HG03045 (cell line): ENCODE measurements around the gene LMNB1.
A peak's percentile ranks its signal among the peaks of the same experiment; 100 is the strongest.
"Not testable (repeated sequence)": the region's sequence is repeated elsewhere in the genome, so short reads cannot be mapped to it uniquely, and the experiment has no call there.

Source experiments
- ATAC-seq: cut with Tn5 transposase; IDR thresholded peaks from one replicate; pipeline ENCODE4 v1.9.1; 2021; ENCODE audit warnings: mild to moderate bottlenecking, moderate library complexity; ENCODE audit not compliant: unreplicated experiment

LMNB1 gene

GRCh38 chr5:126853541-126854307 lies 76.8 kb downstream of the LMNB1 start:
- not testable (repeated sequence) for ATAC-seq

GRCh38 chr5:126854526-126855110 lies 77.7 kb downstream of the LMNB1 start:
- ATAC-seq = no peak

GRCh38 chr5:126855266-126855665 lies 78.3 kb downstream of the LMNB1 start:
- ATAC-seq = no peak

- no peak for ATAC-seq
These were observed 80.8 kb downstream of the LMNB1 start for GRCh38 chr5:126857472-126858410.

- no peak for ATAC-seq
These were observed 81.5 kb downstream of the LMNB1 start for GRCh38 chr5:126858441-126858840.

GRCh38 chr5:126863402-126863801 lies 86.5 kb downstream of the LMNB1 start:
- ATAC-seq = no peak

- no peak for ATAC-seq
These were observed 87.2 kb downstream of the LMNB1 start for GRCh38 chr5:126864042-126864688.

GRCh38 chr5:126865299-126865698 lies 88.4 kb downstream of the LMNB1 start:
- ATAC-seq = no peak

- no peak for ATAC-seq
These were observed 90.1 kb downstream of the LMNB1 start for GRCh38 chr5:126866851-126867636.

GRCh38 chr5:126868338-126869004 lies 91.5 kb downstream of the LMNB1 start:
- ATAC-seq = no peak

GRCh38 chr5:126869005-126869451 lies 92.1 kb downstream of the LMNB1 start:
- ATAC-seq = peak; percentile 66

- ATAC-seq = no peak
These were observed 94.5 kb downstream of the LMNB1 start for GRCh38 chr5:126871441-126871840.

- no peak for ATAC-seq
These were observed 95.8 kb downstream of the LMNB1 start for GRCh38 chr5:126872561-126873354.

GRCh38 chr5:126875303-126875785 lies 98.4 kb downstream of the LMNB1 start:
- ATAC-seq = no peak

GRCh38 chr5:126877602-126878001 lies 100.7 kb downstream of the LMNB1 start:
- ATAC-seq = no peak

GRCh38 chr5:126878085-126878484 lies 101.1 kb downstream of the LMNB1 start:
- ATAC-seq = no peak

- no peak for ATAC-seq
These were observed 101.7 kb downstream of the LMNB1 start for GRCh38 chr5:126878634-126879033.

- ATAC-seq = no peak
These were observed 105.1 kb downstream of the LMNB1 start for GRCh38 chr5:126881821-126882600.
